Activated CD8-positive, alpha-beta T cell treated with anti-CD3 and anti-CD28 coated beads for 36 hours (primary cell): ENCODE results near the gene MYBBP1A. TPM values are rescaled to one million over a fixed set of nuclear protein-coding genes. Genes with fewer than 3 reads are reported as not detected.
A peak's percentile ranks its signal among the peaks of the same experiment; 100 is the strongest.

ENCODE experiments used
- ATAC-seq: fragments of 200-7000 bp; cut with Tn5 transposase; one replicate; pipeline ENCODE4 v1.10.0; 2021; ENCODE audit warnings: mild to moderate bottlenecking, moderate library complexity
- CTCF ChIA-PET: fragments of 350-600 bp; sonication (Branson Sonifier 250); formaldehyde crosslinking; loops from one replicate; lab custom pipeline; 2021; ENCODE audit warnings: antibody characterized with exemption; lab: Charles Lee
- POLR2A ChIA-PET: fragments of 350-600 bp; sonication (Branson Sonifier 250); formaldehyde crosslinking; loops from one replicate; lab custom pipeline; 2021; ENCODE audit warnings: antibody characterized with exemption; lab: Charles Lee
- DNase-seq: peaks from one replicate; pipeline ENCODE4 v3.0.0-alpha.2; 2020
- H3K27ac Mint-ChIP-seq: one replicate; pipeline ENCODE4 v1.8.0; 2021; ENCODE audit warnings: mild to moderate bottlenecking, mixed read lengths
- H3K27me3 Mint-ChIP-seq: one replicate; pipeline ENCODE4 v1.8.0; 2021; ENCODE audit warnings: mixed read lengths
- H3K36me3 Mint-ChIP-seq: one replicate; pipeline ENCODE4 v1.8.0; 2021; ENCODE audit warnings: low read depth, mixed read lengths
- H3K4me1 Mint-ChIP-seq: one replicate; pipeline ENCODE4 v1.8.0; 2021; ENCODE audit warnings: low read depth, mixed read lengths
- H3K4me3 Mint-ChIP-seq: one replicate; pipeline ENCODE4 v1.8.0; 2021; ENCODE audit warnings: mild to moderate bottlenecking, moderate library complexity, mixed read lengths
- H3K9me3 Mint-ChIP-seq: one replicate; pipeline ENCODE4 v1.8.0; 2021; ENCODE audit warnings: mixed read lengths
- intact Hi-C: fragments of 100-400 bp; cut with micrococcal nuclease; formaldehyde crosslinking; loops from one replicate; pipeline ENCODE4 v1.10.0; 2022
- total RNA-seq, 2 experiments: library from RNA; stranded (reverse); gene quantifications; one replicate each; pipeline ENCODE4 v1.2.3, GENCODE V29; 2021
- TF ChIP-seq, protein P1 (sequence below): fragments of 200-600 bp; IDR thresholded peaks from one replicate; pipeline ENCODE4 v1.8.0; 2022; ENCODE audit warnings: antibody characterized with exemption, mild to moderate bottlenecking

Gene MYBBP1A
- total RNA-seq, 2 experiments from 2014 or later = 104 to 107 TPM

DNA sequence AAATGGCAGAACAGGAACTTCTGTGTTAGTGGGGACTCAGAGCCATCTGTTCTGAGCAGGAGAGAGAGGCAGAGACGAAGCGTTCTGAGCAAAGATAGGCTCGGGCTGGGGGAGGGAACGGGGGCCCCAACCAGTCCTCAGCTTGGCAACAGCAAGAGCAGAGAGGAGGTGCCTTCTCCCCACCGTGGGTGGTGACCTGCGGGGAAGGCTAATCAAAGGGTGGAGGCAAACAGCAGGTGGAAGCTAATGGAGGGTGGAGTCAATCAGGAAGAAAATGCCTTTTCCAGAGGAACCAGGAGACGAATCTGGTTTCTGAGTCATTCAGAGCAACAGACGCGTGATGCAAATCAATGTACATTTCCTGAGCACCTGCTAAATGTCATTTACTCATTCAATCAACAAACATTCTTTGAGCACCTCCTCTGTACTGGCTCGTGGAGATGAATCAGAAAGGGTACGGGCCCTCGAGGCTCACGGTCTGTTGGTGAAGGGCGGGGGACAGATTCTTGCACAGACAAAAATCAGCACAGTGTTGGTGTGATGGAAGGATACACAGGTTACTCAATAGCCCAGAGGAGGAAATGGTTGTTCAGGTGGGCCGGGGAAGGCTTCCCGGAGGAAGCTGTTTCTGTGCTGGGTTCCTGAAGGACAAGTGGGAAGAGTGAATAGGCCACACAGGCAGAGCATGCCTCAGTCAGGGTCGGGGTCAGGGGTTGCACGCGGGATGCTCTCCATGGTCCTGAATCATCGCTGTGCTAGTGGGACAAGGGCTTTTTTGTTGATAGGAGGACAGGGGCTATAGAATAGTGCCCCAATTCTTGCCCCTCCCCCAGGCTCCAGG is 62.2 kb downstream of the MYBBP1A start:
- ChIA-PET CTCF (interaction anchor here (1.3 kb wide), 1 partner anchor 17 kb away, joined by 3 read pairs; no protein-coding TSS in a partner anchor), POLR2A (interaction anchor here (0.6 to 1.6 kb wide), 4 partner anchors 8 to 320 kb away, joined by 3 to 4 read pairs (median 4); no protein-coding TSS in a partner anchor)
- intact Hi-C loops = no loop called here
- peak; percentile 58 for ATAC-seq
- no peak overlapping the region for H3K4me3 Mint-ChIP-seq
- no peaks in the 10 kb centered on the region for H3K27me3 Mint-ChIP-seq
- H3K4me1 Mint-ChIP-seq = peaks cover 13% of the 10 kb centered on the region
- no peaks in the 10 kb centered on the region for H3K9me3 Mint-ChIP-seq
- no peak overlapping the region for H3K27ac Mint-ChIP-seq
- DNase-seq = peak; percentile 37
- H3K36me3 Mint-ChIP-seq = no peaks in the 10 kb centered on the region
- TF ChIP-seq, protein P1, sequence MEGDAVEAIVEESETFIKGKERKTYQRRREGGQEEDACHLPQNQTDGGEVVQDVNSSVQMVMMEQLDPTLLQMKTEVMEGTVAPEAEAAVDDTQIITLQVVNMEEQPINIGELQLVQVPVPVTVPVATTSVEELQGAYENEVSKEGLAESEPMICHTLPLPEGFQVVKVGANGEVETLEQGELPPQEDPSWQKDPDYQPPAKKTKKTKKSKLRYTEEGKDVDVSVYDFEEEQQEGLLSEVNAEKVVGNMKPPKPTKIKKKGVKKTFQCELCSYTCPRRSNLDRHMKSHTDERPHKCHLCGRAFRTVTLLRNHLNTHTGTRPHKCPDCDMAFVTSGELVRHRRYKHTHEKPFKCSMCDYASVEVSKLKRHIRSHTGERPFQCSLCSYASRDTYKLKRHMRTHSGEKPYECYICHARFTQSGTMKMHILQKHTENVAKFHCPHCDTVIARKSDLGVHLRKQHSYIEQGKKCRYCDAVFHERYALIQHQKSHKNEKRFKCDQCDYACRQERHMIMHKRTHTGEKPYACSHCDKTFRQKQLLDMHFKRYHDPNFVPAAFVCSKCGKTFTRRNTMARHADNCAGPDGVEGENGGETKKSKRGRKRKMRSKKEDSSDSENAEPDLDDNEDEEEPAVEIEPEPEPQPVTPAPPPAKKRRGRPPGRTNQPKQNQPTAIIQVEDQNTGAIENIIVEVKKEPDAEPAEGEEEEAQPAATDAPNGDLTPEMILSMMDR = no peak

DNA sequence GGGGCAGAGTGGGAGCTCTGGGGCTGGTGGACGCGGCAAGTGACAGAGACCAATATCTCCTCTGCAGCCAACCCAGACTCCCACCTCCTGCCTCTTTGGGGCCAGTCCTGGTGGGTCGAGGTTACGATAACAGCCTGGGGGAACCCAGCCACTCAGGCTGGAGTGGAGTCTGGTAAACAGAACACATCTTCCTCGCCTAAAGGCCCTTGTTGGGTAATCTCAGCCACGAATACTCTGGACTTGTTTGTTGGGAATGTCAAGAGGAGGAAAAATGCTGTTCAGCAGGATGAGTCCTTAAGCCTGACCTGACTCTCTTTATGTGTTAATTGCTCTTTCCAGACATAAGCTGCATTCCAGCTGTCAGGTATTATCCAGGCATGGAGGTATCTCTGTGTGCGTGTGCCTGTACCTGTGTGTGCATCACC is 64.5 kb downstream of the MYBBP1A start:
- H3K27ac Mint-ChIP-seq = no peak overlapping the region
- DNase-seq (no peak), ATAC-seq (no peak)
- H3K36me3 Mint-ChIP-seq = no peaks in the 10 kb centered on the region
- TF ChIP-seq, protein P1 = no peak
- H3K9me3 Mint-ChIP-seq = no peaks in the 10 kb centered on the region
- no peak overlapping the region for H3K4me3 Mint-ChIP-seq
- intact Hi-C loops = no loop called here
- ChIA-PET POLR2A (no interaction called here), CTCF (no interaction called here)
- no peaks in the 10 kb centered on the region for H3K27me3 Mint-ChIP-seq
- H3K4me1 Mint-ChIP-seq = peaks cover 24% of the 10 kb centered on the region

DNA sequence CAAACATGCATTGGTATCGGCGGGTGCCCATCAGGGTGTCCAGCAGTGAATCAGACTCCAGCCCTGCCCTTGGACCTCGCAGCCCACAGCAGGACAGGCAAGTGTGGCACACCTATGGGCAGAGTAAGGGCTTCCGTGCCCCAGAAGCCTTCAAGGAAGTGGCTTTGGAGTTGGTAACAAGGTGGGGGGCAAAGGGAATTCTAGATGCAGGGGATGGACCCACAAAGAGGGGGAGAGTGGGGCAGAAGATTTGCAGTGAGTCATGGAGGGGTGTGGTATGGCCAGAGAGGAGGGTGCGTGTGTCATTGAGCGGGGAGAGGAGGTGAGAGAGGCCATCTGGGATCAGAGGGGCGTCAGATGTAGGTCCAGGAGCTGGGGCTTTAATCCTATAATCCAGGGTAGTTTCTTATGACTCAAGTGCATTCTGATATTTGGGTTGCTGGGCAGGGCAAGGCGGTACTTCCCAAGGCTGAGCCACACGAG is 65.0 kb downstream of the MYBBP1A start:
- no peak for DNase-seq
- Mint-ChIP-seq H3K4me1 (peaks cover 27% of the 10 kb centered on the region), H3K9me3 (no peaks in the 10 kb centered on the region), H3K27me3 (no peaks in the 10 kb centered on the region), H3K4me3 (no peak overlapping the region), H3K36me3 (peaks cover under 1% of the 10 kb centered on the region), H3K27ac (no peak overlapping the region)
- CTCF ChIA-PET = interaction anchor here (1.6 kb wide), 1 partner anchor 9 kb away, joined by 3 read pairs; the partner anchor contains the start of gene SPNS2
- intact Hi-C loops = no loop called here
- ATAC-seq = no peak
- TF ChIP-seq, protein P1 = no peak
- POLR2A ChIA-PET = interaction anchor here (0.8 kb wide), 1 partner anchor 9 kb away, joined by 3 read pairs; no protein-coding TSS in a partner anchor

DNA sequence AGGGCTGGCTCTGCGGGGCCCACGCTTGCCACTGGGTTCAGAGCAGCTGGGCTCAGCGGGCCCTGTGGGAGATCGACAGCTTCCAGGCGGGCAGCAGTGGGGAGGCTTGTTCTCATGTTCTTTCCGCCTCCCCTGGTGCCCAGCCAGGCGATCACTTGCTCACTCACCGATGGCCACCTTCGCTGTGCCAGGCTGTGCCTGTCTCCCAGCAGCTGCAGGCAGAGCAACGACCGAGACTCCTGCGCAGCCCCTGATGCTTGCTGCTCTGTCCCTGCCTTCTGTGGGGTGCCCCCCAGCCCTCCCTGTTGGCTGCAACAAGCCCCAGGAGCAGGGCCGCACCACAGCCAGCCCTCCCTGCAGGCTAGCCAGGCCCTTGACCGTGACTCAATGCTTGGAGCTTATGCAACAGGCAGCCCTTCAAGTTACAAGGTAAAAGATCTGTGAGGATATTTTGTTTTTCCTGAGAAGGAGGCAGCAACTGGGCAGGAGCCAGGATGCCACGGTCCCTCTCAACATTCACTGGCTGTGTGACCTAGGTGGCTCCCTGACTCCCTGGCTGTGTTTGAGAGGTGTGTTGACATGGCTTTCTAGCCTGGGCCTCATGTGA is 66.1 kb downstream of the MYBBP1A start:
- peaks cover 2% of the 10 kb centered on the region for H3K36me3 Mint-ChIP-seq
- DNase-seq (no peak), ATAC-seq (no peak)
- ChIA-PET POLR2A (interaction anchor here (0.8 kb wide), 1 partner anchor 10 kb away, joined by 3 read pairs; no protein-coding TSS in a partner anchor), CTCF (interaction anchor here (1.0 to 1.6 kb wide), 2 partner anchors 10 to 68 kb away, joined by 3 to 4 read pairs; partner anchors contain the start of gene SPNS2)
- no peak overlapping the region for H3K4me3 Mint-ChIP-seq
- no peaks in the 10 kb centered on the region for H3K27me3 Mint-ChIP-seq
- TF ChIP-seq, protein P1 = no peak
- H3K4me1 Mint-ChIP-seq = peaks cover 30% of the 10 kb centered on the region
- intact Hi-C loops = no loop called here
- H3K9me3 Mint-ChIP-seq = no peaks in the 10 kb centered on the region
- no peak overlapping the region for H3K27ac Mint-ChIP-seq

Other genes with a start within 250 kb of the MYBBP1A start
- 10 to 100 TPM; 40.2 to 44.0 TPM for gene UBE2G1, start 188.7 kb downstream of the MYBBP1A start, total RNA-seq
- gene SPNS3, start 121.4 kb downstream of the MYBBP1A start, total RNA-seq = 10 to 100 TPM; 24.7 to 25.7 TPM
- 1 to 10 TPM in 1 of 2 experiments, under 1 TPM in 1; 0.95 to 1.2 TPM for gene SPNS2, start 56.5 kb downstream of the MYBBP1A start, total RNA-seq
- gene GGT6, start 5.2 kb upstream of the MYBBP1A start, total RNA-seq = not detected
- not detected for gene SMTNL2, start 29.1 kb upstream of the MYBBP1A start, total RNA-seq
- not detected for gene ALOX15, start 86.3 kb upstream of the MYBBP1A start, total RNA-seq
- gene PELP1, start 148.8 kb upstream of the MYBBP1A start, total RNA-seq = 100 to 1,000 TPM; 108 to 117 TPM
- gene ARRB2, start 155.2 kb upstream of the MYBBP1A start, total RNA-seq = 100 to 1,000 TPM; 163 to 176 TPM
- gene MED11, start 176.0 kb upstream of the MYBBP1A start, total RNA-seq = 10 to 100 TPM; 19.0 to 23.8 TPM
- gene ZMYND15, start 184.4 kb upstream of the MYBBP1A start, total RNA-seq = not detected
- 1 to 10 TPM; 2.0 to 2.5 TPM for gene CXCL16, start 184.5 kb upstream of the MYBBP1A start, total RNA-seq
- not detected for gene TM4SF5, start 216.5 kb upstream of the MYBBP1A start, total RNA-seq
- gene VMO1, start 231.0 kb upstream of the MYBBP1A start, total RNA-seq = not detected
- gene GLTPD2, start 233.6 kb upstream of the MYBBP1A start, total RNA-seq = not detected
- gene PSMB6, start 240.8 kb upstream of the MYBBP1A start, total RNA-seq = 100 to 1,000 TPM; 131 to 139 TPM